HCT116 (cell line): Measurements from ENCODE around the gene IQGAP2. TPM values are rescaled to one million over a fixed set of nuclear protein-coding genes. Genes with fewer than 3 reads are reported as not detected.

Experiments
- ATAC-seq: fragments of 200-7000 bp; cut with Tn5 transposase; 2 replicates; pipeline ENCODE4 v1.9.1; 2020; ENCODE audit warnings: mild to moderate bottlenecking, moderate library complexity
- BruUV-seq: library from RNA; stranded (reverse); fragments of 400-500 nt; replicated peaks from 2 replicates; lab custom pipeline; 2021; lab: Mats Ljungman, UMichigan
- CTCF ChIA-PET: fragments of 300-600 bp; sonication (Branson Sonifier 250); formaldehyde crosslinking; loops from one replicate; lab custom pipeline; 2021; ENCODE audit warnings: antibody characterized with exemption; lab: Charles Lee
- POLR2A ChIA-PET: fragments of 300-600, 350-600 bp; sonication (Branson Sonifier 250); formaldehyde crosslinking; loops from one replicate; lab custom pipeline; 2021; ENCODE audit warnings: antibody characterized with exemption; lab: Charles Lee
- RAD21 ChIA-PET, 2 experiments: fragments of 300-600 bp; sonication (Branson Sonifier 250); formaldehyde crosslinking; loops; one replicate each; lab custom pipeline; 2023; ENCODE audit warnings: low total read pairs in 2 of 2; ENCODE audit not compliant: uncharacterized antibody in 2 of 2, unreplicated experiment in 2 of 2, low non-redundant PET in 1 of 2; lab: Charles Lee
- DNase-seq: peaks from one replicate; pipeline ENCODE4 v3.0.0-alpha.2; 2010; ENCODE audit warnings: low read depth, low spot score
- H2AFZ ChIP-seq: fragments of 200-600 bp; shearing (Covaris generic), sonication (generic); 2 replicates; pipeline ENCODE4 v1.6.1; 2017; ENCODE audit warnings: low read depth, mixed run types, mixed read lengths, antibody characterized with exemption, low read length; ENCODE audit not compliant: poor library complexity, severe bottlenecking
- H3K27ac ChIP-seq: 2 replicates; pipeline ENCODE4 v1.5.1; 2012; ENCODE audit warnings: low read depth, low read length
- H3K27me3 ChIP-seq: fragments of 200-600 bp; sonication (generic); 2 replicates; pipeline ENCODE4 v1.6.1; 2016; ENCODE audit warnings: mixed run types, low read length, mixed read lengths; ENCODE audit not compliant: insufficient read depth
- H3K36me3 ChIP-seq, 2 experiments: fragments of 200-500 bp in 1 of 2; fragments of 200-600 bp in 1 of 2; sonication (Bioruptor generic) in 1 of 2; sonication (generic) in 1 of 2; 2 replicates each; pipeline versions ENCODE4 v1.5.1 to v1.6.1; 2014 to 2016; ENCODE audit warnings: low read length in 2 of 2, inconsistent platforms in 1 of 2, mixed read lengths in 1 of 2, mixed run types in 1 of 2; ENCODE audit not compliant: insufficient read depth in 2 of 2, control insufficient read depth in 1 of 2
- H3K4me1 ChIP-seq, 2 experiments: fragments of 200-600 bp in 1 of 2; sonication (generic) in 1 of 2; 2 replicates each; pipeline versions ENCODE4 v1.5.1 to v1.6.1; 2012 to 2017; ENCODE audit warnings: low read length in 2 of 2, inconsistent platforms in 1 of 2, mild to moderate bottlenecking in 1 of 2, mixed read lengths in 1 of 2, mixed run types in 1 of 2, moderate library complexity in 1 of 2; ENCODE audit not compliant: insufficient read depth in 2 of 2, control insufficient read depth in 1 of 2
- H3K4me2 ChIP-seq: fragments of 200-600 bp; sonication (generic); 2 replicates; pipeline ENCODE4 v1.6.1; 2017; ENCODE audit warnings: mixed run types, low read length, mixed read lengths
- H3K4me3 ChIP-seq, 2 experiments: fragments of 200-600 bp in 1 of 2; sonication (generic) in 1 of 2; replicated peaks in 1 of 2; 2 replicates each; pipeline ENCODE4 v1.5.1; 2011 to 2016; ENCODE audit warnings: low read length in 2 of 2, control low read depth in 1 of 2, low read depth in 1 of 2, mild to moderate bottlenecking in 1 of 2, mixed read lengths in 1 of 2, mixed run types in 1 of 2
- H3K79me2 ChIP-seq: fragments of 200-600 bp; sonication (generic); 2 replicates; pipeline ENCODE4 v1.6.1; 2017; ENCODE audit warnings: mild to moderate bottlenecking, mixed run types, low read length, moderate library complexity, mixed read lengths; ENCODE audit not compliant: insufficient read depth
- H3K9ac ChIP-seq: fragments of 200-600 bp; sonication (generic); 2 replicates; pipeline ENCODE4 v1.6.1; 2016; ENCODE audit warnings: low read length, mixed read lengths
- H3K9me2 ChIP-seq: fragments of 200-600 bp; sonication (generic), shearing (Covaris generic); 2 replicates; pipeline ENCODE4 v1.6.1; 2017; ENCODE audit warnings: mixed run types, mild to moderate bottlenecking, moderate library complexity; ENCODE audit not compliant: insufficient read depth
- H3K9me3 ChIP-seq, 2 experiments: fragments of 200-500 bp in 1 of 2; fragments of 200-600 bp in 1 of 2; sonication (Bioruptor generic) in 1 of 2; sonication (generic) in 1 of 2; 2 replicates each; pipeline ENCODE4 v1.6.1; 2014 to 2017; ENCODE audit warnings: low read length in 2 of 2, mixed read lengths in 2 of 2, inconsistent platforms in 1 of 2, low read depth in 1 of 2, mild to moderate bottlenecking in 1 of 2, mixed run types in 1 of 2, moderate library complexity in 1 of 2; ENCODE audit not compliant: control insufficient read depth in 1 of 2, insufficient read depth in 1 of 2
- H4K20me1 ChIP-seq: fragments of 200-600 bp; sonication (generic), shearing (Covaris generic); 2 replicates; pipeline ENCODE4 v1.6.1; 2017; ENCODE audit warnings: mixed run types, mild to moderate bottlenecking, moderate library complexity; ENCODE audit not compliant: insufficient read depth
- CBX3 ChIP-seq: IDR thresholded peaks from 2 replicates; pipeline ENCODE4 v1.6.1; 2012; ENCODE audit warnings: low read depth
- ELF1 ChIP-seq: IDR thresholded peaks from 2 replicates; pipeline ENCODE4 v1.6.1; 2012; ENCODE audit warnings: low read depth, borderline replicate concordance
- EZH2phosphoT487 ChIP-seq: fragments of 200-600 bp; IDR thresholded peaks from 2 replicates; pipeline ENCODE4 v1.6.1; 2018; ENCODE audit warnings: antibody characterized with exemption, borderline replicate concordance
- POLR2A ChIP-seq: IDR thresholded peaks from 2 replicates; pipeline ENCODE4 v1.7.0; 2011; ENCODE audit warnings: borderline replicate concordance; ENCODE audit not compliant: insufficient read depth, insufficient read length; ENCODE audit errors: extremely low read depth
- POLR2AphosphoS5 ChIP-seq: IDR thresholded peaks from 2 replicates; pipeline ENCODE4 v1.6.1; 2011; ENCODE audit warnings: mild to moderate bottlenecking, low read depth, low read length, moderate library complexity
- SIN3A ChIP-seq: IDR thresholded peaks from 2 replicates; pipeline ENCODE4 v1.6.1; 2012; ENCODE audit warnings: low read depth
- SP1 ChIP-seq: IDR thresholded peaks from 2 replicates; pipeline ENCODE4 v1.6.1; 2012; ENCODE audit warnings: low read depth
- ZNF274 ChIP-seq: fragments of 200-500 bp; sonication (Bioruptor generic); IDR thresholded peaks from 2 replicates; pipeline ENCODE4 v1.6.1; 2014; ENCODE audit warnings: mild to moderate bottlenecking, low read depth, low read length, inconsistent platforms
- intact Hi-C: fragments of 100-400 bp; cut with micrococcal nuclease; formaldehyde crosslinking; loops from 2 replicates; pipeline ENCODE4 v1.10.0; 2022
- total RNA-seq: library from RNA; stranded (reverse); gene quantifications from one replicate; pipeline ENCODE4 v1.2.1, GENCODE V29; 2021; ENCODE audit not compliant: unreplicated experiment
- TF ChIP-seq, protein P1 (sequence below): IDR thresholded peaks from 2 replicates; pipeline ENCODE4 v1.6.1; 2012

IQGAP2 gene
- total RNA-seq, 1 experiment from 2014 or later: 2.0 TPM

- TF ChIP-seq EZH2phosphoT487: no peak
- TF ChIP-seq ZNF274: no peak
- TF ChIP-seq, protein P1, sequence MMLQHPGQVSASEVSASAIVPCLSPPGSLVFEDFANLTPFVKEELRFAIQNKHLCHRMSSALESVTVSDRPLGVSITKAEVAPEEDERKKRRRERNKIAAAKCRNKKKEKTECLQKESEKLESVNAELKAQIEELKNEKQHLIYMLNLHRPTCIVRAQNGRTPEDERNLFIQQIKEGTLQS: no peak
- TF ChIP-seq POLR2A: no peak
- TF ChIP-seq CBX3: no peak
- TF ChIP-seq ELF1: no peak
- TF ChIP-seq SIN3A: no peak
- no peak for TF ChIP-seq POLR2AphosphoS5
- Histone ChIP-seq H2AFZ (no peak overlapping the region), H3K9me3 (no peaks in the 10 kb centered on the region), H4K20me1 (no peaks in the 10 kb centered on the region), H3K27ac (no peak overlapping the region), H3K9ac (no peak overlapping the region), H3K4me2 (no peak overlapping the region), H3K4me3 (no peak overlapping the region), H3K36me3 (no peaks in the 10 kb centered on the region), H3K27me3 (no peaks in the 10 kb centered on the region), H3K4me1 (no peaks in the 10 kb centered on the region), H3K9me2 (no peaks in the 10 kb centered on the region), H3K79me2 (no peaks in the 10 kb centered on the region)
- intact Hi-C loops: no loop called here
- DNase-seq (no peak), ATAC-seq (no peak)
- no TSS peak for BruUV-seq
- POLR2A ChIA-PET: no interaction called here
- CTCF ChIA-PET: no interaction called here
- RAD21 ChIA-PET: no interaction called here
Measured at GRCh38 chr5:76521240-76521758, 118.2 kb downstream of the IQGAP2 start.

- ATAC-seq: no peak
- no peaks in the 10 kb centered on the region for H3K27me3 ChIP-seq
- H3K36me3 ChIP-seq: no peaks in the 10 kb centered on the region
- no peak overlapping the region for H3K4me2 ChIP-seq
- no peak for DNase-seq
- CTCF ChIA-PET: no interaction called here
- TF ChIP-seq SP1: no peak
- TF ChIP-seq, protein P1: no peak
- no peak overlapping the region for H3K9ac ChIP-seq
- H3K4me3 ChIP-seq: no peak overlapping the region
- no peak overlapping the region for H2AFZ ChIP-seq
- POLR2A ChIA-PET: no interaction called here
- RAD21 ChIA-PET: no interaction called here
- H3K27ac ChIP-seq: no peak overlapping the region
- no peaks in the 10 kb centered on the region for H3K79me2 ChIP-seq
- intact Hi-C loops: no loop called here
- H3K9me3 ChIP-seq: no peaks in the 10 kb centered on the region
- BruUV-seq: no TSS peak
- H3K4me1 ChIP-seq: no peaks in the 10 kb centered on the region
- H3K9me2 ChIP-seq: no peaks in the 10 kb centered on the region
- no peaks in the 10 kb centered on the region for H4K20me1 ChIP-seq
Measured at GRCh38 chr5:76522103-76522935, 119.2 kb downstream of the IQGAP2 start.
